ENCODE data around the gene ZNF662.
"Not testable (repeated sequence)": the region's sequence is repeated elsewhere in the genome, so short reads cannot be mapped to it uniquely, and the experiment has no call there.

Gene ZNF662

DNA sequence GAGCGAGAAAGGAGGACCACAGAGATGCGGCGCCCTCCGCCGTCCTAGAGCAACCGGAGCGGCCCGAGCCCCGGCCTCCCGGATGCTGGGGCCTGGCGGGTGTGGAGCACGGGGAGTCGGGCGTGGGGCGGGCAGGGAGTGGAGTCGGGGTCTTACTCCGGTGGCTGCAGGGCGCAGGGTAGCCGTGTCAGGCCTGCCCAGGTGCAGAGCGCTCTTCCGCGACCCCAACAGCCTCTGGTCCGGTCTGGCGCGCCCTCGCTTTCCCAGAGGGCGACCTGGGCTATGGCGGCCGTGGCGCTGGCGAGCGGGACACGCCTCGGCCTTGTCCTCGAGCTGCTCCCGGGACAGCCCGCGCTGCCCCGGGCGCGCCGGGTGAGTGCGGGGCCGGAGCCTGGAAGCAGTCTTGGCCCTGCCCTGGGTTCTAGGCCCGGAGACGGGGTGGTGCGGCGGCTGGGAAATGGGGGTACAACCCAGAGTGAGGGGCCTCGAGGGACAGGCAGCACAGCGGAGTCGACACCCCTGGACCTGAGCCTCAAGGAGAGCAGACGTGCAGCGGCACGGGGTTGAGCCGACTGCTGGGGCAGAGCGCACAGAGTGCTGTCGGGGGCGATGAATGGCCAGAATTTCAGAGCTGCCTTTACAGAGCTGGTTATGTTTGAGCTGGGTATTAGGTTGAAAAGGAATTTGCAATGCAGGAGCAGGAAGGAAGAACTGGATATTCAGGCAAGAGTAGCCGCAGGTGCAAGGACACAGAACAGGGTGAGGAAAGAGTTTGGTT is at the start of gene ZNF662:
TSS of gene ZNF662 (plus strand) at position 73 of the 778 bp plus-strand sequence. CDS start 1,973 bp downstream, outside the sequence.
- DNase-seq: peak; percentile 6

- DNase-seq: no peak
Measured at GRCh38 chr3:42856544-42856943, 49.4 kb upstream of the ZNF662 start.

DNA sequence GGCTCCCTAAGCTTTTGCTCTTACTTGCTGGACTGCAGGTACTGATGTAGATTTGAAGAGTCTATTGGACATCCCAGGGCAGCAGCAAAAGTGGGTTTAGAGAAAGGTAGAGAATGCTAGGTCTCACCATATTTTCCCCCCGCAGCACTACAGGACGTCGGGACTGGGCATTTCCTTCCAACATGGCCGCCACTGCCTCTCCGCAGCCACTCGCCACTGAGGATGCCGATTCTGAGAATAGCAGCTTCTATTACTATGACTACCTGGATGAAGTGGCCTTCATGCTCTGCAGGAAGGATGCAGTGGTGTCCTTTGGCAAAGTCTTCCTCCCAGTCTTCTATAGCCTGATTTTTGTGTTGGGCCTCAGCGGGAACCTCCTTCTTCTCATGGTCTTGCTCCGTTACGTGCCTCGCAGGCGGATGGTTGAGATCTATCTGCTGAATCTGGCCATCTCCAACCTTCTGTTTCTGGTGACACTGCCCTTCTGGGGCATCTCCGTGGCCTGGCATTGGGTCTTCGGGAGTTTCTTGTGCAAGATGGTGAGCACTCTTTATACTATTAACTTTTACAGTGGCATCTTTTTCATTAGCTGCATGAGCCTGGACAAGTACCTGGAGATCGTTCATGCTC is 41.5 kb upstream of the ZNF662 start:
- no peak for DNase-seq

DNA sequence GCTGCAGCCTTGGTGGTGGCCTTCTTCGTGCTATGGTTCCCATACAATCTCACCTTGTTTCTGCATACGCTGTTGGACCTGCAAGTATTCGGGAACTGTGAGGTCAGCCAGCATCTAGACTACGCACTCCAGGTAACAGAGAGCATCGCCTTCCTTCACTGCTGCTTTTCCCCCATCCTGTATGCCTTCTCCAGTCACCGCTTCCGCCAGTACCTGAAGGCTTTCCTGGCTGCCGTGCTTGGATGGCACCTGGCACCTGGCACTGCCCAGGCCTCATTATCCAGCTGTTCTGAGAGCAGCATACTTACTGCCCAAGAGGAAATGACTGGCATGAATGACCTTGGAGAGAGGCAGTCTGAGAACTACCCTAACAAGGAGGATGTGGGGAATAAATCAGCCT is 40.7 kb upstream of the ZNF662 start:
- DNase-seq: no peak

DNA sequence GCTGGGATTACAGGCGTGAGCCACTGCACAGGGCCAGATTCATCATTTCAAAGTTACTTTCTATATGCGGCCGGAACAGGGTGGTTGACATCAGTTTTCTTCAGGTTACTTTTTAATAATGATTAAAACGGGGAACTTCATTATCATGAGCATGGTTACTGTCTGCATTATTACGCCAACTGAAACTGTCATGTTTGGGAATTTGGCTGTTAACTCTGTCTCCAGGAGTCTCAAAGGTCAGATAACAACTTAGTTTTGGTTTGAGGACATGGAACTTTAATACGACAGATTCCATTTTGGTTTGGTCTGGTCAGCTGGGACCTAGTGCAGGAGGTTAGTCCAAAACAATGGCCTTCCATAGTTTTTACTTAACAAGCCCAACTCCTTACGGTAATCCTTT is 38.8 kb upstream of the ZNF662 start:
- DNase-seq: no peak

- DNase-seq: no peak
Measured at GRCh38 chr3:42868841-42869240, 37.1 kb upstream of the ZNF662 start.

DNA sequence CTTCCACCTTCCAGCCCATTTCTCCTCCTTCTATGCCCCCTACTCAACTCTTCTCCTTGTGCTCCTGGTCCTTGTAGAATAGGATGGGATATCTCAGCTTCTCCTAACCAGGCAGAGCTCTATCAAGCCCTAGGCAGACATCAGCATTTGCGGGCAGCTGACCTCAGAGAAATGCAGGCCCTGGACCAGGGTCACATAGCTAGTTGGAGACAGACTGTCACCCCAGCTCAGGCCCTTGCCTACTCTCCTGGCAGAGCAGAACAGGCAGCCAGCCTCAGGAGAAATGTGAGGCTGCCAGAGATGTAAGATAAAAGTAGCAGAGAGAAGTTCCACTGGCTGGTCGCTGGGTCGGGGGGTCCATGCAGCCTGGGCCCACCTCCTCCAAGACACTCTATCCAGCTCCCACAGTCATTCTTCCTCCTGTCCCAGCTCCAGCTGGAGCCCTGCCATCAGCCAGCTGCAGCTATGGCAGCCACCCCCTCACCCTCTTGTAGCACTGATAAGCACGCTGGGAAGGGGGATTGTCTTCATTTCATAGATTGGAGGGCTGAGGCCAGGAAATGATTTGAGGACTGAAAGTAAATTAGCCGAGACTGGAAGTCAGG is 34.2 kb upstream of the ZNF662 start:
- DNase-seq: no peak

DNA sequence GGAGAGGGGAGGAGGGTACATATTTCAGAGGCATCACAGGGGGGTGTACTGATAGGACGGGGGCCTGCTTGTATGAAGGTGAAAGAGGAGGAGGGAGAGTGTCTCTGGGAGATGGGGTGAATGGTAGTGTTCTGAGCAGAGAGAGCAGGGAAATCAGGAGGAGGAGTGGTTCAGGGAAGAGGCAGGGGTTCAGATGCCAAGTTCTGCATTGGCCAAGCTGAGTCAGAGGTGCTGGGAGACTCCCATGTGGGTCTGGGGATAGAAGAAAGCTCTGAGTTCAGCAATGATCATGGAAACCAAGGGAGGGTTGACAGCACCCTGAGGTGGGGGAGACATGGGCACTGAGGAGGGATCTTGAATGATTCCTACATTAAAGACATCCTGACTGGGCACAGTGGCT is 33.2 kb upstream of the ZNF662 start:
- DNase-seq: no peak

DNA sequence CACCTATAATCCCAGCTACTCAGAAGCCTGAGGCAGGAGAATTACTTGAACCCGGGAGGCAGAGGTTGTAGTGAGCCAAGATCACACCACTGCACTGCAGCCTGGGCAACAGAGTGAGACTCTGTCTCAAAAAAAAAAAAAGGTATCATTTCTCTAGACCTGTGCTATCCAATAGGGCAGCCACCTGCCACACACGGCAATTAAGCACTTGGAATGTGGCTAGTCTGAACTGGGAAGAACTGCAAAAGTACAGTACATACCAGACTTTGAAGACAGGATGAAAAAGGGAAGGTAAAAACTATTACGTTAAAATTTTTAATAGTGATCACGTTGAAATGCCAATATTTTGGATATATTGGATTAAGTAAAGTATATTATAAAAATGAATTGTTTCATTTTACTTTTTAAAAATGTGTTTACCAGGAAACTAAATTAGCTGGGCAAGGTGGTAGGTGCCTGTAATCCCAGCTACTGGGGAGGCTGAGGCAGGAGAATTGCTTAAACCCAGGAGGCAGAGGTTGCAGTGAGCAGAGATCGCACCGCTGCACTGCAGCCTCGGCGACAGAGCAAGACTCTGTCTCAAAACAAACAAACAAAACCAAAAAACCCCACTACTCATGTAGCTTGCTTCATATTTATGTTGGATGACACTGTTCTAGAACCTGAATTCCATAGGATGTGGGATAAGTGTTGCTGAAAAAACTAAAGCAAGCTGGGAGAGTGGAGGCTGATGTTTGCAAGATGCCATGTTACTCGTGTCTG is 32.5 kb upstream of the ZNF662 start:
- no peak for DNase-seq

GRCh38 chr3:42874749-42875148 is 31.2 kb upstream of the ZNF662 start:
- no peak for DNase-seq

GRCh38 chr3:42875325-42876151 is 30.4 kb upstream of the ZNF662 start, which contains the start of gene CYP8B1:
Gene CYP8B1 (minus strand): TSS chr3:42875879. CDS start chr3:42875816, 63 bp downstream.
- no peak for DNase-seq

DNA sequence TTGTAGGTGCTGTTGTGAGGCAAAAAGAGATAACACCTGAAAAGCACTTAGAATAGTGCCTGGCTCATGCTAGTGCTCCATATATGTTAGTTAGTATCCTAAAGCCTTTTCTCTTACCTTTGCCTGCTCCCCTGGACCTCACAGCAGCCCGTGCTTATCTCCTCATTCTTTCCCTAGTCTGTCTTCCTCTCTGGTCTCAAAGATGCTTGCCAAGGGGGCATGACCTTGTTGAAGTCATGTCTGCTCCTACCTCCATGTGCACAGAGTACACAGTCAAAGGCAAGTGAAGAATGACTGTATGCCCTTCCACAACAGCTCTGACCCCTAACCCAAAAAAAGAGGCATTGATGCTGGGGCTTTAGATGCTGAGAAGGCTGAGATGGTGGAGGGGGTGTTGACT is 29.5 kb upstream of the ZNF662 start:
- DNase-seq: no peak

DNA sequence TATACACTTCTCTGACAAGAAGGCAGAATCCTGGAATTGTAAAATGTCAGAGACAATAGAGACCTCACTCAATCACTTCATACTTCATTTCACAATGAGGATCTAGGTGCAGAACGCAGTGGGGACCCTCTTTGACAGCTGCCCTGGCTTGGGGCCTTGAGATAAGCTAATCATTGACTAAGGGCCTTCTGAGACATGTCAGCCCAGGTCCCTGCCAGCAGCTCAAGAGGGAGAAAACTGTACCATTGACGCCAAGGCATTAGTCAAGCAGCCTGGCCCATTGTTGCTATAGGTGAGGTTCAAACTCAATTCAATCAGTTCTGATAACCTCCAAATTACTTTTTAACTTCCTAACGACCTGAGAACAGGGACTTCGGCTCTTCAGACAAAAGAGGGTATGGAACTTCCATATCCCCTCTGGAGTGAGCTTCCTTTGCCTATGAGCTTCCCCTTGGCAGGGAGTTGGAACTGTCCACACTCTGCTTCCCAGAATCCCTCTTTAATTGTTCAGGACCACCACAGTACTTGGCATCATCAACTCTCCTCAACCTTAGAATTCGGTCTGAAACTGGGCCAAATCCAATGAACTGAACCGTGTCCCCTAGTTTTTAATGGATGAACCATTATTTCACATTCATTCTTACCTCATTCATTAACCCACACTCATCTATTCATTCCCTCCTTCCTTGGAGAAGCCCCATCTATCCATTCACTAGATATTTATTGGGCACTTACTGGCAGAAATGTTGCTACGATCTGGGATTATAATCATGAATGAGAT is 28.8 kb upstream of the ZNF662 start:
- no peak for DNase-seq

DNA sequence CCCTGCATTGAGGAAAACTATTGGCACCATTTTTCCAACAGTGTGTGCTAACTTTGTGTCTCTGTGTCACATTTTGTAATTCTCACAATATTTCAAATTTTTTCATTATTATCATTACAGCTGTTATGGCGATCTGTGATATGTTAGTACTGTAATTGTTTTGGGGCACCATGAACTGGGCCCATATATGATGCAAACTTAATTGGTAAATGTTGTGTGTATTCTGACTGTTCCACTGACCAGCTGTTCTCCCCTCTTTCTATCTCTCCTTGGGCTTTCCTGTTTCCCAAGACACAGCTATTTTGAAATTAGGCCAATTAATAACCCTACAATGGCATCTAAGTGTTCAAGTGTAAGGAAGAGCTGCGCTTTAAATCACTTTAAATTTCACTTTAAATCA is 28.1 kb upstream of the ZNF662 start:
- DNase-seq: no peak

DNA sequence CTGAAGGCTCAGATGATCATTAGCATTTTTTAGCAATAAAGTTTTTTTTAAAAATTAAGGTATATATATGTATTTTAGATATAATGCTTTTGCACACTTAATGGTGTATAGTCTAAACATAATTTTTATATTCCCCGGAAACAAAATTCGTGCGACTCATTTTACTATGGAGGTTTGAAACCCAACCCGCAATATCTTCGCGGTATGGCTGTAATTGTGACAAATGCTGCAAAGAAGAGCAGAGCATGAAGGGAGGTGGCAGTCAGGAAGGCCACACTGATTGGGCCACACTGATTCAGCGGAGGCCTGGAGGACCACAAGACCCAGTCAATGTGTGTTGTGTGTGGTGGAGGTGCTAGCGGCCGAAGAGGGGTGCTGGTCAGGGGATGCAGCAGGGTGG is 25.8 kb upstream of the ZNF662 start:
- DNase-seq: no peak

- DNase-seq: peak; percentile 90
Measured at GRCh38 chr3:42880601-42881451, 25.1 kb upstream of the ZNF662 start.

- not testable (repeated sequence) for DNase-seq
Measured at GRCh38 chr3:42883251-42883930, 22.6 kb upstream of the ZNF662 start.

DNA sequence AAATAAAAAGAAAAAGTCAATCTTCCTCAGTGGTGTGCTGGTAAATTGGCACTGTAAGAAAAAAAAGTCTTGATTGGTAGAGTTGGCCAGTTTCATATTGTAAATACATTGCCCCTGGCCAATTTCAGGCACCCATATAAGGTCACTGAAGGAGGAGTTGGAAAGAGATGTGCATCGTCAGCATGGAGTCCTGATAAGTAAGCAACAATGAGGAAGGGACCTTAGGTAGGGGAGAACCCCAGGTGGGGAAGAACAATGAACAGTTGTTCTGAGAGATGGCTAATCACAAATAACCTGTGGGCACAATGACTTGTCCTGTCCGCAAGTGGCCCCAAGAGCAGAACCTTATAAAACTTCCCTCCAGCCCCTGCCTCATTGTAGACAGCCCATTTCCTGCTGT is 21.6 kb upstream of the ZNF662 start:
- DNase-seq: no peak

- DNase-seq: no peak
Measured at GRCh38 chr3:42886294-42886822, 19.6 kb upstream of the ZNF662 start.

- no peak for DNase-seq
Measured at GRCh38 chr3:42887084-42887483, 18.9 kb upstream of the ZNF662 start.

All from CD4-positive, alpha-beta T cell treated with Interleukin-21 for 1 hour (primary cell).